Left cardiac atrium (tissue), 4 donors: ENCODE data around the gene WDR93. TPM values are rescaled to one million over a fixed set of nuclear protein-coding genes. Genes with fewer than 3 reads are reported as not detected.

ENCODE experiments used
- ATAC-seq, 2 donors: fragments of 200-7000 bp; cut with Tn5 transposase; one replicate each; pipeline ENCODE4 v1.9.1; 2020; ENCODE audit warnings: mild to moderate bottlenecking in 2 of 2, moderate library complexity in 2 of 2
- DNase-seq: peaks from one replicate; pipeline ENCODE4 v3.0.0-alpha.2; 2020
- intact Hi-C, 2 donors: fragments of 100-400 bp; cut with DNase I; formaldehyde crosslinking; loops; one replicate each; pipeline versions ENCODE4 v1.14.1 to v1.15.1; 2022 to 2023
- total RNA-seq, 2 donors: library from RNA; stranded (reverse); fragmentation: NEBNext Ultra II Directional; extraction: Animal tissue kit (Norgen Biotek cat#: 25700); gene quantifications; one replicate each; pipeline ENCODE4 v1.2.1, GENCODE V29; 2021
- donor health status: DM: no; HTN: yes; CAD: no.
- donor health status: DM: no; HTN: yes; CAD: no; lungs with severe emphysema.
- donor health status: DM: yes; HTN: yes; CAD: no.
- donor health status: Dilated cardiomyopathy.

Gene WDR93
- total RNA-seq, 2 donors from 2014 or later = not detected

GRCh38 chr15:89657686-89658200, 32.9 kb upstream of the WDR93 start:
- DNase-seq (no peak), ATAC-seq (no peak)
- intact Hi-C loops = no loop called here

GRCh38 chr15:89659295-89659694, 31.3 kb upstream of the WDR93 start:
- ATAC-seq = no peak

GRCh38 chr15:89660556-89660955, 30.1 kb upstream of the WDR93 start:
- ATAC-seq (no peak), DNase-seq (no peak)
- intact Hi-C loops = no loop called here

More at GRCh38 chr15:89659295-89659694, 31.3 kb upstream of the WDR93 start:
- no peak for DNase-seq
- intact Hi-C loops = no loop called here

GRCh38 chr15:89662893-89663626, 27.6 kb upstream of the WDR93 start:
- ATAC-seq = peak; percentile 74 to 92

GRCh38 chr15:89664441-89665350, 25.9 kb upstream of the WDR93 start:
- ATAC-seq = no peak
- intact Hi-C loops = no loop called here
- DNase-seq = no peak

More at GRCh38 chr15:89662893-89663626, 27.6 kb upstream of the WDR93 start:
- peak; percentile 83 for DNase-seq
- intact Hi-C loops = no loop called here

GRCh38 chr15:89665449-89666181, 25.0 kb upstream of the WDR93 start:
- intact Hi-C loops = no loop called here
- ATAC-seq = peak; percentile 74 to 77
- DNase-seq = peak; percentile 84

GRCh38 chr15:89666184-89666857, 24.3 kb upstream of the WDR93 start:
- DNase-seq = no peak
- intact Hi-C loops = no loop called here
- ATAC-seq = peak in 1 of 2 donors; percentile 5

- intact Hi-C loops = no loop called here
- DNase-seq = no peak
- ATAC-seq = no peak
Observed at GRCh38 chr15:89666858-89667705, 23.5 kb upstream of the WDR93 start.

- no peak for ATAC-seq
- DNase-seq = no peak
- intact Hi-C loops = no loop called here
Observed at GRCh38 chr15:89667706-89667960, 23.0 kb upstream of the WDR93 start.

GRCh38 chr15:89668171-89668570, 22.4 kb upstream of the WDR93 start:
- ATAC-seq = no peak
- intact Hi-C loops = no loop called here
- no peak for DNase-seq

GRCh38 chr15:89669309-89669865, 21.2 kb upstream of the WDR93 start:
- no peak for DNase-seq
- intact Hi-C loops = no loop called here
- no peak for ATAC-seq

- ATAC-seq (no peak), DNase-seq (no peak)
- intact Hi-C loops = no loop called here
Observed at GRCh38 chr15:89669941-89670340, 20.7 kb upstream of the WDR93 start.

- intact Hi-C loops = no loop called here
- no peak for DNase-seq
- ATAC-seq = no peak
Observed at GRCh38 chr15:89670971-89671560, 19.5 kb upstream of the WDR93 start.

GRCh38 chr15:89671687-89672086, 18.9 kb upstream of the WDR93 start:
- intact Hi-C loops = no loop called here
- DNase-seq (no peak), ATAC-seq (peak in 1 of 2 donors; percentile 10)

GRCh38 chr15:89672221-89673164, 18.1 kb upstream of the WDR93 start:
- intact Hi-C loops = no loop called here
- DNase-seq (no peak), ATAC-seq (peak in 1 of 2 donors; percentile 20)

- ATAC-seq (peak; percentile 6 to 8), DNase-seq (no peak)
- intact Hi-C loops = no loop called here
Observed at GRCh38 chr15:89673165-89673512, 17.5 kb upstream of the WDR93 start.

GRCh38 chr15:89674526-89674925, 16.1 kb upstream of the WDR93 start:
- intact Hi-C loops = no loop called here
- ATAC-seq = peak in 1 of 2 donors; percentile 33
- DNase-seq = no peak
